OCI-LY7 (cell line): Measurements from ENCODE around the gene KCNMB2. TPM values are rescaled to one million over a fixed set of nuclear protein-coding genes. Genes with fewer than 3 reads are reported as not detected.

Experiments used
- BruUV-seq: library from RNA; stranded (reverse); fragments of 400-500 nt; replicated peaks from 2 replicates; lab custom pipeline; 2021; lab: Mats Ljungman, UMichigan
- CTCF ChIA-PET: fragments of 300-600 bp; sonication (Branson Sonifier 250); formaldehyde crosslinking; loops from one replicate; lab custom pipeline; 2022; ENCODE audit warnings: antibody characterized with exemption; ENCODE audit not compliant: unreplicated experiment; lab: Charles Lee
- POLR2A ChIA-PET: fragments of 300-600 bp; sonication (Branson Sonifier 250); formaldehyde crosslinking; loops from one replicate; lab custom pipeline; 2022; ENCODE audit warnings: antibody characterized with exemption; lab: Charles Lee
- DNase-seq: peaks from one replicate; pipeline ENCODE4 v3.0.0-alpha.2; 2015; ENCODE audit warnings: low spot score
- H2AFZ ChIP-seq: fragments of 200-600 bp; sonication (generic), shearing (Covaris generic); 2 replicates; pipeline ENCODE4 v1.6.1; 2014; ENCODE audit warnings: mild to moderate bottlenecking, antibody characterized with exemption, low read length, moderate library complexity
- H3K27ac ChIP-seq: fragments of 200-600 bp; sonication (generic); 2 replicates; pipeline ENCODE4 v1.5.1; 2014; ENCODE audit warnings: mixed run types, low read depth, mild to moderate bottlenecking, moderate library complexity, low read length, inconsistent platforms; ENCODE audit not compliant: poor library complexity, severe bottlenecking
- H3K36me3 ChIP-seq: fragments of 200-600 bp; sonication (generic); 2 replicates; pipeline ENCODE4 v1.6.1; 2014; ENCODE audit warnings: mild to moderate bottlenecking, antibody characterized with exemption, low read length, moderate library complexity, mixed read lengths; ENCODE audit not compliant: insufficient read depth
- H3K4me1 ChIP-seq: fragments of 200-600 bp; sonication (generic); 2 replicates; pipeline ENCODE4 v1.5.1; 2014; ENCODE audit warnings: mild to moderate bottlenecking, low read length; ENCODE audit not compliant: insufficient read depth, poor library complexity, severe bottlenecking
- H3K4me2 ChIP-seq: fragments of 200-600 bp; sonication (generic); 2 replicates; pipeline ENCODE4 v1.6.1; 2014; ENCODE audit warnings: mild to moderate bottlenecking, low read length
- H3K4me3 ChIP-seq: fragments of 200-600 bp; sonication (generic); 2 replicates; pipeline ENCODE4 v1.5.1; 2014; ENCODE audit warnings: mild to moderate bottlenecking, low read depth, low read length; ENCODE audit not compliant: poor library complexity, severe bottlenecking
- H3K79me2 ChIP-seq: fragments of 200-600 bp; sonication (generic); 2 replicates; pipeline ENCODE4 v1.6.1; 2016; ENCODE audit warnings: low read depth, mild to moderate bottlenecking, low read length, moderate library complexity, mixed read lengths; ENCODE audit not compliant: insufficient read depth
- H3K9me2 ChIP-seq: fragments of 200-600 bp; sonication (generic); 2 replicates; pipeline ENCODE4 v1.6.1; 2016; ENCODE audit warnings: mild to moderate bottlenecking, low read length, mixed read lengths; ENCODE audit not compliant: insufficient read depth
- H3K9me3 ChIP-seq: fragments of 200-600 bp; sonication (generic); 2 replicates; pipeline ENCODE4 v1.6.1; 2014; ENCODE audit warnings: mild to moderate bottlenecking, mixed run types, low read length, mixed read lengths
- H4K20me1 ChIP-seq: fragments of 200-600 bp; sonication (generic); 2 replicates; pipeline ENCODE4 v1.6.1; 2014; ENCODE audit warnings: mild to moderate bottlenecking, antibody characterized with exemption, low read length, moderate library complexity, mixed read lengths; ENCODE audit not compliant: insufficient read depth
- CTCF ChIP-seq: fragments of 200-600 bp; sonication (generic); conservative IDR thresholded peaks from 2 replicates; pipeline ENCODE4 v1.5.1; 2014; ENCODE audit warnings: mild to moderate bottlenecking, antibody characterized with exemption, low read length, moderate library complexity, mixed read lengths
- EZH2phosphoT487 ChIP-seq: fragments of 200-600 bp; sonication (generic); IDR thresholded peaks from 2 replicates; pipeline ENCODE4 v1.6.1; 2018; ENCODE audit warnings: low read depth, borderline replicate concordance, mild to moderate bottlenecking, mixed run types, antibody characterized with exemption, low read length, moderate library complexity, mixed read lengths
- intact Hi-C: fragments of 100-400 bp; cut with micrococcal nuclease; formaldehyde crosslinking; loops from one replicate; pipeline ENCODE4 v1.10.0; 2022; ENCODE audit not compliant: unreplicated experiment
- total RNA-seq, 2 experiments: library from RNA; depleted of rRNA in 1 of 2; stranded (reverse); fragments of >200 nt in 1 of 2; shearing (Covaris generic) in 1 of 2; gene quantifications; 2 replicates each; pipeline ENCODE4 v1.2.3, GENCODE V29; 2014 to 2022

KCNMB2 gene
- total RNA-seq, 2 experiments from 2014 or later: not detected

- no peaks in the 10 kb centered on the region for H3K4me1 ChIP-seq
- BruUV-seq: no TSS peak
- no peaks in the 10 kb centered on the region for H3K9me3 ChIP-seq
- no peak overlapping the region for H3K4me2 ChIP-seq
- intact Hi-C loops: no loop called here
- no peak overlapping the region for H3K27ac ChIP-seq
- ChIA-PET POLR2A (no interaction called here), CTCF (no interaction called here)
- H3K9me2 ChIP-seq: no peaks in the 10 kb centered on the region
- no peak overlapping the region for H3K4me3 ChIP-seq
- no peak overlapping the region for H2AFZ ChIP-seq
- no peaks in the 10 kb centered on the region for H3K36me3 ChIP-seq
- no peaks in the 10 kb centered on the region for H4K20me1 ChIP-seq
- H3K79me2 ChIP-seq: no peaks in the 10 kb centered on the region
- no peak for DNase-seq
- TF ChIP-seq EZH2phosphoT487 (no peak), CTCF (no peak)
These were observed 339.6 kb downstream of the KCNMB2 start for GRCh38 chr3:178875836-178876235.

GRCh38 chr3:178880274-178880673, 344.0 kb downstream of the KCNMB2 start:
- Histone ChIP-seq H3K79me2 (no peaks in the 10 kb centered on the region), H3K4me1 (no peaks in the 10 kb centered on the region), H3K9me3 (no peaks in the 10 kb centered on the region), H3K36me3 (no peaks in the 10 kb centered on the region), H2AFZ (no peak overlapping the region), H3K27ac (no peak overlapping the region), H3K9me2 (no peaks in the 10 kb centered on the region), H3K4me2 (no peak overlapping the region), H3K4me3 (no peak overlapping the region), H4K20me1 (no peaks in the 10 kb centered on the region)
- ChIA-PET CTCF (no interaction called here), POLR2A (interaction anchor here (1.4 kb wide), 1 partner anchor 10 kb away, joined by 3 read pairs; no protein-coding TSS in a partner anchor)
- no TSS peak for BruUV-seq
- TF ChIP-seq CTCF (no peak), EZH2phosphoT487 (no peak)
- DNase-seq: no peak
- intact Hi-C loops: no loop called here
